IPS-11a (cell line): ENCODE results near the gene KRTAP10-10.
"Not testable (repeated sequence)": the region's sequence is repeated elsewhere in the genome, so short reads cannot be mapped to it uniquely, and the experiment has no call there.

Source experiments
- H3K4me3 ChIP-seq: one replicate; pipeline ENCODE4 v1.5.1; 2013; ENCODE audit warnings: low read depth, low read length, control low read depth

Gene KRTAP10-10

GRCh38 chr21:44681861-44682579 is 44.9 kb downstream of the KRTAP10-10 start, which contains the start of gene KRTAP12-1:
Gene KRTAP12-1, minus strand, starts transcription at chr21:44682163. Its CDS starts 40 bp downstream, at chr21:44682123.
- no peak within 1 kb of the TSS for H3K4me3 ChIP-seq

- no peak overlapping the region for H3K4me3 ChIP-seq
These were observed 45.5 kb downstream of the KRTAP10-10 start for GRCh38 chr21:44682580-44683151.

- H3K4me3 ChIP-seq, result no peak overlapping the region
These were observed 46.9 kb downstream of the KRTAP10-10 start for GRCh38 chr21:44684077-44684476.

GRCh38 chr21:44684483-44684882 is 47.3 kb downstream of the KRTAP10-10 start:
- H3K4me3 ChIP-seq, result no peak overlapping the region

- not testable (repeated sequence) for H3K4me3 ChIP-seq
These were observed 47.9 kb downstream of the KRTAP10-10 start for GRCh38 chr21:44685050-44685449.

GRCh38 chr21:44686000-44686781 is 49.0 kb downstream of the KRTAP10-10 start:
- H3K4me3 ChIP-seq, result no peak overlapping the region

GRCh38 chr21:44686843-44687561 is 49.8 kb downstream of the KRTAP10-10 start:
- H3K4me3 ChIP-seq, result no peak overlapping the region

GRCh38 chr21:44687671-44688070 is 50.5 kb downstream of the KRTAP10-10 start:
- no peak overlapping the region for H3K4me3 ChIP-seq
